Stimulated activated CD4-positive, alpha-beta T cell treated with anti-CD3 and anti-CD28 coated beads, TNF-alpha, amount 100 ng/mL, for 1 hour (primary cell): ENCODE results near the gene PPP2R2D.

ENCODE experiments used
- DNase-seq, 3 donors: peaks; one replicate each; pipeline ENCODE4 v3.0.0-alpha.2; 2020; ENCODE audit warnings: low read depth in 3 of 3, low spot score in 1 of 3

PPP2R2D gene

GRCh38 chr10:131996466-131997365, 95.9 kb downstream of the PPP2R2D start:
- no peak for DNase-seq

- no peak for DNase-seq
Observed at GRCh38 chr10:131997366-131998049, 96.7 kb downstream of the PPP2R2D start.

- no peak for DNase-seq
Observed at GRCh38 chr10:131998050-131998844, 97.4 kb downstream of the PPP2R2D start.

GRCh38 chr10:131998845-131999681, 98.3 kb downstream of the PPP2R2D start:
- DNase-seq, result no peak

- no peak for DNase-seq
Observed at GRCh38 chr10:132001238-132001972, 100.6 kb downstream of the PPP2R2D start.

- DNase-seq, result no peak
Observed at GRCh38 chr10:132002004-132002403, 101.2 kb downstream of the PPP2R2D start.

- DNase-seq, result no peak
Observed at GRCh38 chr10:132003282-132003924, 102.6 kb downstream of the PPP2R2D start.

- no peak for DNase-seq
Observed at GRCh38 chr10:132004052-132004451, 103.2 kb downstream of the PPP2R2D start.

GRCh38 chr10:132005147-132005546, 104.3 kb downstream of the PPP2R2D start:
- DNase-seq, result no peak

- DNase-seq, result no peak
Observed at GRCh38 chr10:132006966-132007365, 106.2 kb downstream of the PPP2R2D start.

GRCh38 chr10:132007681-132008080, 106.9 kb downstream of the PPP2R2D start:
- no peak for DNase-seq
